GM12874 (cell line): ENCODE data around the gene RHCE.

Experiments
- TF ChIP-seq, protein P1 (sequence below): IDR thresholded peaks from 2 replicates; pipeline ENCODE4 v1.5.1; 2011; ENCODE audit warnings: low read depth, mild to moderate bottlenecking, control low read depth, low read length, moderate library complexity; ENCODE audit not compliant: insufficient read depth

The RHCE gene

DNA sequence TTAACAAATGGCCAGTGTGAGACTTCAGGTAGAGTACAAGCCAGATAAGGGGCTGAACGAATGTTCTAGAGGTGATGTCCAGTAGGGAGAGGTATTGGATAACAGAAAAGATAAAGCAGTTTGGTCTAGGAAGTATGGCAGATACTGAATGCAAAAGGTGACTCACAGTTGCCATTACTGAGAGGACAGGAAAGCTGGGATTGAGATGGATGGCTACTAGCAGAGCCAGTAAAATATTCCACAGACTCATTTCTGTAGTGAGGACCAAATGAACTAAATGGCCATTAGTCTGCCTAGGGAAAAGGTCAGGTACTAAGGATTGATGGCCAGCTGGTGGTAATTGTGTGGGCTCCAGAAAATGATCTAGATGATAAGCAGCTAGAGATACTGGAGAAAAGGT, 21.6 kb upstream of the RHCE start:
- TF ChIP-seq, protein P1, sequence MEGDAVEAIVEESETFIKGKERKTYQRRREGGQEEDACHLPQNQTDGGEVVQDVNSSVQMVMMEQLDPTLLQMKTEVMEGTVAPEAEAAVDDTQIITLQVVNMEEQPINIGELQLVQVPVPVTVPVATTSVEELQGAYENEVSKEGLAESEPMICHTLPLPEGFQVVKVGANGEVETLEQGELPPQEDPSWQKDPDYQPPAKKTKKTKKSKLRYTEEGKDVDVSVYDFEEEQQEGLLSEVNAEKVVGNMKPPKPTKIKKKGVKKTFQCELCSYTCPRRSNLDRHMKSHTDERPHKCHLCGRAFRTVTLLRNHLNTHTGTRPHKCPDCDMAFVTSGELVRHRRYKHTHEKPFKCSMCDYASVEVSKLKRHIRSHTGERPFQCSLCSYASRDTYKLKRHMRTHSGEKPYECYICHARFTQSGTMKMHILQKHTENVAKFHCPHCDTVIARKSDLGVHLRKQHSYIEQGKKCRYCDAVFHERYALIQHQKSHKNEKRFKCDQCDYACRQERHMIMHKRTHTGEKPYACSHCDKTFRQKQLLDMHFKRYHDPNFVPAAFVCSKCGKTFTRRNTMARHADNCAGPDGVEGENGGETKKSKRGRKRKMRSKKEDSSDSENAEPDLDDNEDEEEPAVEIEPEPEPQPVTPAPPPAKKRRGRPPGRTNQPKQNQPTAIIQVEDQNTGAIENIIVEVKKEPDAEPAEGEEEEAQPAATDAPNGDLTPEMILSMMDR: no peak

GRCh38 chr1:25439287-25439686, 18.7 kb upstream of the RHCE start:
- TF ChIP-seq, protein P1: no peak

DNA sequence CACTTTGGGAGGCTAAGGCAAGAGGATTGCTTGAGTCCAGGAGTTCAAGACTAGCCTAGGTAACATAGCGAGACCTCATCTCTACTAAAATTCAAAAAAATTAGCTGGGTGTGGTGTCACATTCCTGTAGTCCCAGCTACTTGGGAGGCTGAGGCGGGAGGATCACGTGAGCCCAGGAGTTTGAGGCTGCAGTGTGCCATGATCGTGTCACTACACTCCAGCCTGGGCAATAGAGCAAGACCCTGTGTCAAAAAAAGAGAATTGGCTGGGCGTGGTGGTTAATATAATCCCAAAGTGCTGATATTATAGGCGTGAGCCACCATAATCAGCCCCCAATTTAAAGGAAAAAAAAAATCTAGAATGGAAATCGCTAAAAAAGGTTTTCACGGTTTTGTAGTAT, 17.0 kb upstream of the RHCE start:
- TF ChIP-seq, protein P1: no peak

GRCh38 chr1:25435397-25436108, 14.9 kb upstream of the RHCE start:
- TF ChIP-seq, protein P1: no peak

- TF ChIP-seq, protein P1: no peak
Observed at GRCh38 chr1:25433389-25434186, 13.0 kb upstream of the RHCE start.

- TF ChIP-seq, protein P1: no peak
Observed at GRCh38 chr1:25432749-25433388, 12.2 kb upstream of the RHCE start.
